ENCODE measurements around the gene ATXN2L. TPM values are rescaled to one million over a fixed set of nuclear protein-coding genes. Genes with fewer than 3 reads are reported as not detected.

Gene ATXN2L
- total and polyA plus RNA-seq, 2 of the 13 experiments (the other 11 are each of a cell fraction or from before 2014, with no cell fraction given), result 40.8 to 55.1 TPM

DNA sequence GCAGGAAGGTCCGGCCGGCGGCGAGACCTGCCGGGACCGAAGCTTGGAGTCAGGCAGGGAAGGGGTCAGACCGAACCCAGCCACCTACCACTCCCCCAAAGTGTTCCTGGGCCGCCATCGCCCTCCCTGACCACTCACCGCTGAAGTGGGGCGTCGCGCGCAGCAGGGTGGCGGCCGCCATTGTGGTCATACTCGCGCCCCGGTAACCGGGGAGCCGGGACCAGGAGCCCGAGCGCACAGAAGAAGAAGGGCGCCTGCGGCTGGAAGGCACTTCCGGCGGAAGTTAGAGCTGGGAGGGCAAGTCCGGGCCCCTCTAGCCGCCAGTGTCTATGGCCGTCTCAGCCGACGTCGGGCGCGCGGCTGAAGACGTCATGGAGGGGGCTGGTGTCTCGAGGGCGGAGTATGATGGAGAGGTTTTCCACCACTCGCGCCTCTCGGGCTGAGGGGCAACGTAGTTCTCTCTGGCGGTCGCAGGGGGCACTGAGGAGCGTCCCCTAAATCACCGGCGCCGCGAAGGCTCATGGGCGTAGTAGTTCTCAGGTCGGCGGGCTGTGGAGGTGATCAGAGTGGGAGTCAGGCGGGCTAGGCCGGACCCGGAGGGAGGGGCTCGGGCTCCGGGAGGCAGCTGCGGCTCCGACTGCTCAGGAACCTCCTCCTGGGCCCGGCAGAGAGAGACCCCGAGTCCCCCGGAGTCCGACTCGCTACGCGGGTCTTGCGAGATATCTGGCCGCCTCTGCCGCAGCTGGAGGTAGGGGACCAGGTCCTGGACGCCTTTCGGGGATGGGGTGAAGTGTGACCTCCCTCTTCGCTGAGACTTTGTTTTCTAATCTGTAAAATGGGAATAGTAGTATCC, 23.5 kb downstream of the ATXN2L start, which contains the start of gene TUFM (continued):
- TF ChIP-seq, protein P1, sequence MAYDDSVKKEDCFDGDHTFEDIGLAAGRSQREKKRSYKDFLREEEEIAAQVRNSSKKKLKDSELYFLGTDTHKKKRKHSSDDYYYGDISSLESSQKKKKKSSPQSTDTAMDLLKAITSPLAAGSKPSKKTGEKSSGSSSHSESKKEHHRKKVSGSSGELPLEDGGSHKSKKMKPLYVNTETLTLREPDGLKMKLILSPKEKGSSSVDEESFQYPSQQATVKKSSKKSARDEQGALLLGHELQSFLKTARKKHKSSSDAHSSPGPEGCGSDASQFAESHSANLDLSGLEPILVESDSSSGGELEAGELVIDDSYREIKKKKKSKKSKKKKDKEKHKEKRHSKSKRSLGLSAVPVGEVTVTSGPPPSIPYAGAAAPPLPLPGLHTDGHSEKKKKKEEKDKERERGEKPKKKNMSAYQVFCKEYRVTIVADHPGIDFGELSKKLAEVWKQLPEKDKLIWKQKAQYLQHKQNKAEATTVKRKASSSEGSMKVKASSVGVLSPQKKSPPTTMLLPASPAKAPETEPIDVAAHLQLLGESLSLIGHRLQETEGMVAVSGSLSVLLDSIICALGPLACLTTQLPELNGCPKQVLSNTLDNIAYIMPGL (CRISPR knock-in tag; IDR thresholded peaks at IDR 0.05; ENCODE audit: borderline replicate concordance in 1 of 2, low read depth in 1 of 2), result peak; percentile 92 to 93
- TF ChIP-seq EP300 (IDR thresholded peaks at IDR 0.05; ENCODE audit: low read depth in 2 of 2, low read length in 2 of 2) (peak; percentile 47 to 73; a peak in 3 of 4 replicates), EP300 (CRISPR knock-in tag; IDR thresholded peaks at IDR 0.05; ENCODE audit: borderline replicate concordance) (no peak), MAFK (conservative IDR thresholded peaks at IDR 0.05 in 1 of 2, IDR thresholded peaks at IDR 0.05 in 1 of 2; ENCODE audit: low read length in 2 of 2) (no peak; a peak in 1 of 4 replicates), ETV6 (CRISPR knock-in tag; conservative IDR thresholded peaks at IDR 0.05) (peak; percentile 96), ZBTB21 (CRISPR knock-in tag; IDR thresholded peaks at IDR 0.05) (peak; percentile 97), AHR (CRISPR knock-in tag; IDR thresholded peaks at IDR 0.05) (no peak; the same call in 1 of the 2 replicates), ZNF775 (CRISPR knock-in tag; IDR thresholded peaks at IDR 0.05; ENCODE audit: borderline replicate concordance) (no peak), ZFX (CRISPR knock-in tag; IDR thresholded peaks at IDR 0.05; ENCODE audit: low read depth) (peak; percentile 100), ZSCAN31 (CRISPR knock-in tag; IDR thresholded peaks at IDR 0.05; ENCODE audit: low read depth) (peak; percentile 99), TBX2 (CRISPR knock-in tag; IDR thresholded peaks at IDR 0.05; ENCODE audit: borderline replicate concordance) (peak; percentile 90)
- TF ChIP-seq, protein P2, sequence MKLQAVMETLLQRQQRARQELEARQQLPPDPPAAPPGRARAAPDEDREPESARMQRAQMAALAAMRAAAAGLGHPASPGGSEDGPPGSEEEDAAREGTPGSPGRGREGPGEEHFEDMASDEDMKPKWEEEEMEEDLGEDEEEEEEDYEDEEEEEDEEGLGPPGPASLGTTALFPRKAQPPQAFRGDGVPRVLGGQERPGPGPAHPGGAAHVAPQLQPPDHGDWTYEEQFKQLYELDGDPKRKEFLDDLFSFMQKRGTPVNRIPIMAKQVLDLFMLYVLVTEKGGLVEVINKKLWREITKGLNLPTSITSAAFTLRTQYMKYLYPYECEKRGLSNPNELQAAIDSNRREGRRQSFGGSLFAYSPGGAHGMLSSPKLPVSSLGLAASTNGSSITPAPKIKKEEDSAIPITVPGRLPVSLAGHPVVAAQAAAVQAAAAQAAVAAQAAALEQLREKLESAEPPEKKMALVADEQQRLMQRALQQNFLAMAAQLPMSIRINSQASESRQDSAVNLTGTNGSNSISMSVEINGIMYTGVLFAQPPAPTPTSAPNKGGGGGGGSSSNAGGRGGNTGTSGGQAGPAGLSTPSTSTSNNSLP (IDR thresholded peaks at IDR 0.05; ENCODE audit: low read depth, low read length), result peak; percentile 59; the same call in 1 of the 2 replicates
- TF ChIP-seq, protein P3, sequence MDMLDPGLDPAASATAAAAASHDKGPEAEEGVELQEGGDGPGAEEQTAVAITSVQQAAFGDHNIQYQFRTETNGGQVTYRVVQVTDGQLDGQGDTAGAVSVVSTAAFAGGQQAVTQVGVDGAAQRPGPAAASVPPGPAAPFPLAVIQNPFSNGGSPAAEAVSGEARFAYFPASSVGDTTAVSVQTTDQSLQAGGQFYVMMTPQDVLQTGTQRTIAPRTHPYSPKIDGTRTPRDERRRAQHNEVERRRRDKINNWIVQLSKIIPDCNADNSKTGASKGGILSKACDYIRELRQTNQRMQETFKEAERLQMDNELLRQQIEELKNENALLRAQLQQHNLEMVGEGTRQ (IDR thresholded peaks at IDR 0.05; ENCODE audit: low read depth, low read length), result no peak
- TF ChIP-seq, protein P3 (CRISPR knock-in tag; IDR thresholded peaks at IDR 0.05; ENCODE audit: borderline replicate concordance), result peak; percentile 36; the same call in 1 of the 2 replicates
- TF ChIP-seq, protein P4, sequence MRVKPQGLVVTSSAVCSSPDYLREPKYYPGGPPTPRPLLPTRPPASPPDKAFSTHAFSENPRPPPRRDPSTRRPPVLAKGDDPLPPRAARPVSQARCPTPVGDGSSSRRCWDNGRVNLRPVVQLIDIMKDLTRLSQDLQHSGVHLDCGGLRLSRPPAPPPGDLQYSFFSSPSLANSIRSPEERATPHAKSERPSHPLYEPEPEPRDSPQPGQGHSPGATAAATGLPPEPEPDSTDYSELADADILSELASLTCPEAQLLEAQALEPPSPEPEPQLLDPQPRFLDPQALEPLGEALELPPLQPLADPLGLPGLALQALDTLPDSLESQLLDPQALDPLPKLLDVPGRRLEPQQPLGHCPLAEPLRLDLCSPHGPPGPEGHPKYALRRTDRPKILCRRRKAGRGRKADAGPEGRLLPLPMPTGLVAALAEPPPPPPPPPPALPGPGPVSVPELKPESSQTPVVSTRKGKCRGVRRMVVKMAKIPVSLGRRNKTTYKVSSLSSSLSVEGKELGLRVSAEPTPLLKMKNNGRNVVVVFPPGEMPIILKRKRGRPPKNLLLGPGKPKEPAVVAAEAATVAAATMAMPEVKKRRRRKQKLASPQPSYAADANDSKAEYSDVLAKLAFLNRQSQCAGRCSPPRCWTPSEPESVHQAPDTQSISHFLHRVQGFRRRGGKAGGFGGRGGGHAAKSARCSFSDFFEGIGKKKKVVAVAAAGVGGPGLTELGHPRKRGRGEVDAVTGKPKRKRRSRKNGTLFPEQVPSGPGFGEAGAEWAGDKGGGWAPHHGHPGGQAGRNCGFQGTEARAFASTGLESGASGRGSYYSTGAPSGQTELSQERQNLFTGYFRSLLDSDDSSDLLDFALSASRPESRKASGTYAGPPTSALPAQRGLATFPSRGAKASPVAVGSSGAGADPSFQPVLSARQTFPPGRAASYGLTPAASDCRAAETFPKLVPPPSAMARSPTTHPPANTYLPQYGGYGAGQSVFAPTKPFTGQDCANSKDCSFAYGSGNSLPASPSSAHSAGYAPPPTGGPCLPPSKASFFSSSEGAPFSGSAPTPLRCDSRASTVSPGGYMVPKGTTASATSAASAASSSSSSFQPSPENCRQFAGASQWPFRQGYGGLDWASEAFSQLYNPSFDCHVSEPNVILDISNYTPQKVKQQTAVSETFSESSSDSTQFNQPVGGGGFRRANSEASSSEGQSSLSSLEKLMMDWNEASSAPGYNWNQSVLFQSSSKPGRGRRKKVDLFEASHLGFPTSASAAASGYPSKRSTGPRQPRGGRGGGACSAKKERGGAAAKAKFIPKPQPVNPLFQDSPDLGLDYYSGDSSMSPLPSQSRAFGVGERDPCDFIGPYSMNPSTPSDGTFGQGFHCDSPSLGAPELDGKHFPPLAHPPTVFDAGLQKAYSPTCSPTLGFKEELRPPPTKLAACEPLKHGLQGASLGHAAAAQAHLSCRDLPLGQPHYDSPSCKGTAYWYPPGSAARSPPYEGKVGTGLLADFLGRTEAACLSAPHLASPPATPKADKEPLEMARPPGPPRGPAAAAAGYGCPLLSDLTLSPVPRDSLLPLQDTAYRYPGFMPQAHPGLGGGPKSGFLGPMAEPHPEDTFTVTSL (CRISPR knock-in tag; IDR thresholded peaks at IDR 0.05; ENCODE audit: borderline replicate concordance), result peak; percentile 25; the same call in 1 of the 2 replicates
